Heart left ventricle (tissue), 16 donors: Measurements from ENCODE around the gene ERCC1. TPM values are rescaled to one million over a fixed set of nuclear protein-coding genes. Genes with fewer than 3 reads are reported as not detected.

Source experiments
- ATAC-seq, 4 donors: fragments of 200-7000 bp; cut with Tn5 transposase; one replicate each; pipeline ENCODE4 v1.9.1; 2020 to 2022; ENCODE audit warnings: moderate library complexity in 4 of 4, mild to moderate bottlenecking in 3 of 4, moderate number of reproducible peaks in 1 of 4
- DNase-seq, 5 donors: peaks; one replicate each; pipeline ENCODE4 v3.0.0-alpha.2; 2020
- H3K27ac ChIP-seq, 12 donors: fragments of 200-600 bp; sonication (generic) in 4 of 12; one replicate each; pipeline versions ENCODE4 v1.5.0 to v1.8.0; 2016 to 2022; ENCODE audit warnings: mild to moderate bottlenecking in 2 of 12
- H3K27me3 ChIP-seq, 9 donors: fragments of 200-600 bp; sonication (generic) in 2 of 9; one replicate each; pipeline versions ENCODE4 v1.5.1 to v1.8.0; 2016 to 2022; ENCODE audit warnings: mild to moderate bottlenecking in 3 of 9
- H3K36me3 ChIP-seq, 9 donors: fragments of 200-600 bp; sonication (generic) in 2 of 9; one replicate each; pipeline versions ENCODE4 v1.5.0 to v1.8.0; 2018 to 2022; ENCODE audit warnings: mild to moderate bottlenecking in 2 of 9
- H3K4me1 ChIP-seq, 12 donors: fragments of 200-600 bp; sonication (generic) in 4 of 12; one replicate each; pipeline versions ENCODE4 v1.5.0 to v1.8.0; 2016 to 2022; ENCODE audit warnings: mild to moderate bottlenecking in 3 of 12
- H3K4me3 ChIP-seq, 12 donors: fragments of 200-600 bp; sonication (generic) in 4 of 12; one replicate each; pipeline versions ENCODE4 v1.5.0 to v1.8.0; 2017 to 2022; ENCODE audit warnings: mild to moderate bottlenecking in 9 of 12, moderate library complexity in 4 of 12
- H3K9me3 ChIP-seq, 12 donors: fragments of 200-600 bp; sonication (generic) in 4 of 12; one replicate each; pipeline versions ENCODE4 v1.5.0 to v1.8.0; 2016 to 2022; ENCODE audit warnings: mild to moderate bottlenecking in 1 of 12
- POLR2A ChIP-seq, 2 donors: fragments of 450-650 bp; IDR thresholded peaks; one replicate each; pipeline ENCODE4 v1.6.1; 2017; ENCODE audit warnings: antibody characterized with exemption in 2 of 2, mild to moderate bottlenecking in 2 of 2, moderate library complexity in 2 of 2
- WGBS, 4 donors: extraction: QIAGEN DNeasy Blood & Tissue Kit in 2 of 4; methylation state at CpG; one replicate each; pipeline versions ENCODE4 v1.1.5 to v1.1.7; 2013 to 2018; 5-methylcytosine and 5-hydroxymethylcytosine counted together
- intact Hi-C, 10 donors: fragments of 100-400 bp; cut with DNase I; formaldehyde crosslinking; loops; one replicate each; pipeline versions ENCODE4 v1.11.1 to v1.14.2; 2022
- polyA plus RNA-seq, 2 donors: library from polyadenylated mRNA; stranded (reverse); fragments of 200-250 nt; gene quantifications; one replicate each; pipeline ENCODE4 v1.2.3, GENCODE V29; 2013
- total RNA-seq, 9 donors: library from RNA; depleted of rRNA in 2 of 9; stranded (reverse); fragments of >200 nt in 2 of 9; fragmentation: NEBNext Ultra II Directional in 3 of 9; extraction: Animal tissue kit (Norgen Biotek cat#: 25700) in 3 of 9; gene quantifications; one replicate each; pipeline versions ENCODE4 v1.1.0 to v1.2.4, GENCODE V29; 2016 to 2023
- TF ChIP-seq, protein P1 (sequence below), 12 donors: fragments of 200-600 bp; sonication (generic) in 4 of 12; IDR thresholded peaks; one replicate each; pipeline versions ENCODE4 v1.5.0 to v1.8.0; 2018 to 2022; ENCODE audit warnings: antibody characterized with exemption in 12 of 12, mild to moderate bottlenecking in 5 of 12
- donor health status: ischemic (EF 13 %, LVEDD 7.1; RV severe dilation, severe dysfunction).
- donor health status: healthy with polysubstance abuse.
- donor health status: DM: no; HTN: yes; CAD: no.
- donor health status: DM: no; HTN: no; CAD: no.
- donor health status: ischemic (EF 25% LVEDD 6.9; RV normal size, moderate dysfunction).
- donor health status: ischemic (EF 25% LVEDD 5.7; RV mildly dilated, moderate dysfunction).
- donor health status: healthy.
- donor health status: DM: yes; HTN: yes; CAD: no.
- donor health status: ischemic (EF 35%, LVEDD 5.7; RV mildly dilated, moderate dysfunction).
- donor health status: nonischemic (EF 11% LVEDD 7.7; RV severe dilation, severe dysfunction).
- donor health status: DM: yes; HTN: yes; CAD: no.
- donor health status: PGD.
- donor health status: ischemic (EF 29% LVEDD 5.4; RV normal size, mild dysfunction).
- donor health status: nonischemic (EF 23%, LVEDD 6.1; RV moderate dilation, normal function).

ERCC1 gene
- total and polyA plus RNA-seq, 11 donors: 104 to 294 (median 121) TPM

DNA sequence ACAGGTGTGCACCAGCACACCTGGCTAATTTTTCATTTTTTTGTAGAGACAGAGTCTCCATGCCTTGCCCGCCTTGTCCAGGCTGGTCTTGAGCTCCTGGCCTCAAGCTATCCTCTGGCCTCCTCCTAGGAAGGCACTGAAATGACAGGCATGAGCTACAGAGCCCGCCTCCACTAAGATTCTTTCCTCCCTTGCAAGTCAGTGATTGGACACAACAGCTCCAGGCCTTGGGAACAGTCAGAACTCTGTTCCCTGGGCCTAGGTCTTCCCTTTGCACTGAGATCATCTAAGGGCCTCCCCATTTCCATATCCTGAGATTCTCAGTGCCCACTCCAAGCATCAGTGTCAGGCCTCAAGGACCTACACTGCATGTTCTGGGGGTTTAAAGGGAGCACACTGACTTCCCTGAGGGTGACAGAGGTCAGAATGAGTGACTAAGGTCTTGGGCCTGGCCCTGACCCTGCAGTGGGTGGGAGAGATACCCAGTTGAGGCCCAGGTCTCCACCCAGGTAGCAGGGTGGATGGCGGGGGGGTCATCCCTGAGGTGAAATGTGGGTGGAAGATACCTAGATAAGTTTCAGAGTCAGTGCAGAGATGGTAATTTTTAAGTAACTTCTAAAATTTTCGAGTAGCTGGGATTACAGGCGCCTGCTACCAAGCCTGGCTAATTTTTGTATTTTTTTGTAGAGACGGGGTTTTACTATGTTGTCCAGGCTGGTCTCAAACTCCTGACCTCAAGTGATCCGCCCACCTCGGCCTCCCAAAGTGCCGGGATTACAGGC, 17.3 kb upstream of the ERCC1 start:
- no peak overlapping the region for H3K4me3 ChIP-seq
- H3K36me3 ChIP-seq: no peaks in the 10 kb centered on the region
- no peak for DNase-seq
- H3K27ac ChIP-seq: peak overlapping the region in 10 of 12 donors; percentile 89 to 98 (median 95)
- TF ChIP-seq POLR2A (IDR thresholded peaks at IDR 0.05): no peak
- TF ChIP-seq, protein P1, sequence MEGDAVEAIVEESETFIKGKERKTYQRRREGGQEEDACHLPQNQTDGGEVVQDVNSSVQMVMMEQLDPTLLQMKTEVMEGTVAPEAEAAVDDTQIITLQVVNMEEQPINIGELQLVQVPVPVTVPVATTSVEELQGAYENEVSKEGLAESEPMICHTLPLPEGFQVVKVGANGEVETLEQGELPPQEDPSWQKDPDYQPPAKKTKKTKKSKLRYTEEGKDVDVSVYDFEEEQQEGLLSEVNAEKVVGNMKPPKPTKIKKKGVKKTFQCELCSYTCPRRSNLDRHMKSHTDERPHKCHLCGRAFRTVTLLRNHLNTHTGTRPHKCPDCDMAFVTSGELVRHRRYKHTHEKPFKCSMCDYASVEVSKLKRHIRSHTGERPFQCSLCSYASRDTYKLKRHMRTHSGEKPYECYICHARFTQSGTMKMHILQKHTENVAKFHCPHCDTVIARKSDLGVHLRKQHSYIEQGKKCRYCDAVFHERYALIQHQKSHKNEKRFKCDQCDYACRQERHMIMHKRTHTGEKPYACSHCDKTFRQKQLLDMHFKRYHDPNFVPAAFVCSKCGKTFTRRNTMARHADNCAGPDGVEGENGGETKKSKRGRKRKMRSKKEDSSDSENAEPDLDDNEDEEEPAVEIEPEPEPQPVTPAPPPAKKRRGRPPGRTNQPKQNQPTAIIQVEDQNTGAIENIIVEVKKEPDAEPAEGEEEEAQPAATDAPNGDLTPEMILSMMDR (IDR thresholded peaks at IDR 0.05): no peak
- peaks cover 0 to 46% (median 24%) of the 10 kb centered on the region in 12 donors for H3K4me1 ChIP-seq
- no peak for ATAC-seq
- no peaks in the 10 kb centered on the region for H3K27me3 ChIP-seq
- H3K9me3 ChIP-seq: no peaks in the 10 kb centered on the region
- 86 to 95% (median 92%) methylated on average over 9 of the region's 9 CpGs for WGBS, 4 donors
- intact Hi-C loops: no loop called here

- no peak for TF ChIP-seq POLR2A (IDR thresholded peaks at IDR 0.05)
- TF ChIP-seq, protein P1 (IDR thresholded peaks at IDR 0.05): no peak
- H3K36me3 ChIP-seq: no peaks in the 10 kb centered on the region
- whole genome bisulfite sequencing, 4 donors: 45 to 52% (median 51%) methylated on average over 9 of the region's 9 CpGs
- peaks cover 0 to 44% (median 24%) of the 10 kb centered on the region in 12 donors for H3K4me1 ChIP-seq
- ATAC-seq: no peak
- H3K27me3 ChIP-seq: no peaks in the 10 kb centered on the region
- intact Hi-C loops: no loop called here
- no peak for DNase-seq
- no peaks in the 10 kb centered on the region for H3K9me3 ChIP-seq
- H3K27ac ChIP-seq: peak overlapping the region; percentile 54 to 98 (median 95)
- H3K4me3 ChIP-seq: peak overlapping the region; percentile 57 to 88 (median 69)
Measured at GRCh38 chr19:45440259-45440638, 16.5 kb upstream of the ERCC1 start.

- 0 to 1% (median 1%) methylated on average over 41 to 78 of the region's 78 CpGs for WGBS, 4 donors
- Histone ChIP-seq H3K9me3 (no peaks in the 10 kb centered on the region), H3K27ac (peak overlapping the region; percentile 54 to 98 (median 95)), H3K4me3 (peak overlapping the region; percentile 57 to 88 (median 69)), H3K36me3 (no peaks in the 10 kb centered on the region), H3K27me3 (no peaks in the 10 kb centered on the region), H3K4me1 (peaks cover 0 to 39% (median 22%) of the 10 kb centered on the region in 12 donors)
- peak; percentile 52 to 84 (median 67) for ATAC-seq
- DNase-seq: peak; percentile 89 to 94 (median 92)
- TF ChIP-seq, protein P1 (IDR thresholded peaks at IDR 0.05): peak; percentile 97 to 100 (median 100)
- TF ChIP-seq POLR2A (IDR thresholded peaks at IDR 0.05): peak in 1 of 2 donors; percentile 52
- intact Hi-C loops: loop anchor here (1.0 to 10.0 kb wide), 7 partner anchors 11 to 205 kb away; no protein-coding TSS in a partner anchor
Measured at GRCh38 chr19:45439569-45440258, 16.0 kb upstream of the ERCC1 start.

DNA sequence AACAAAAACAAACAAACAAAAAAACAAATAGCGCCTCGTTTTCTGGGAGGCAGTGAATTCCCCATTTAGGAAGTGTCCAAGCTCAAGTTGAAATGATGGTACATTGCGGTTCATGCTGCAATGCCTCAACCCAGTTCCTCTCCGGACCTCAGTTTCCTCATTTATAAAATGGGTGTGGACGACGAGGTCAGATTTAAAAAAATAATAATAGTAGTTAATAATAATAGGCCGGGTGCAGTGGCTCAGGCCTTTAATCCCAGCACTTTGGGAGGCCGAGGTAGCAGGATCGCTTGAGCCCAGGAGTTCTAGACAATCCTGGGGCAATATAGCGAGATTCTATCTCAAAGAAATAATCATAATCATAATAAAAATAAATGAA, 15.5 kb upstream of the ERCC1 start:
- H3K27me3 ChIP-seq: no peaks in the 10 kb centered on the region
- no peaks in the 10 kb centered on the region for H3K36me3 ChIP-seq
- 31 to 36% (median 35%) methylated on average over 10 of the region's 10 CpGs for WGBS, 4 donors
- TF ChIP-seq, protein P1 (IDR thresholded peaks at IDR 0.05): no peak
- TF ChIP-seq POLR2A (IDR thresholded peaks at IDR 0.05): no peak
- peak overlapping the region in 11 of 12 donors; percentile 89 to 98 (median 95) for H3K27ac ChIP-seq
- H3K9me3 ChIP-seq: no peaks in the 10 kb centered on the region
- intact Hi-C loops: loop anchor here (1.0 to 10.0 kb wide), 7 partner anchors 11 to 206 kb away; no protein-coding TSS in a partner anchor
- peak overlapping the region; percentile 57 to 88 (median 69) for H3K4me3 ChIP-seq
- DNase-seq (no peak), ATAC-seq (no peak)
- peaks cover 0 to 34% (median 18%) of the 10 kb centered on the region in 12 donors for H3K4me1 ChIP-seq
